CD4-positive, alpha-beta T cell treated with Interleukin-21 for 1 hour (primary cell): Measurements from ENCODE around the gene SLC66A3.

Experiments used
- DNase-seq: peaks from one replicate; pipeline ENCODE4 v3.0.0-alpha.2; 2020

Gene SLC66A3

GRCh38 chr2:11155381-11156035, at the start of gene SLC66A3:
SLC66A3 (plus strand) TSS chr2:11155467; CDS start chr2:11155547, 80 bp downstream.
- DNase-seq = no peak

- DNase-seq = no peak
These were observed 46.3 kb upstream of the SLC66A3 start for GRCh38 chr2:11109002-11109401.

- DNase-seq = no peak
These were observed 42.3 kb upstream of the SLC66A3 start for GRCh38 chr2:11112870-11113428.

GRCh38 chr2:11117776-11118175, 37.5 kb upstream of the SLC66A3 start:
- no peak for DNase-seq

- DNase-seq = no peak
These were observed 36.5 kb upstream of the SLC66A3 start for GRCh38 chr2:11118761-11119160.

GRCh38 chr2:11121099-11121822, 34.0 kb upstream of the SLC66A3 start:
- no peak for DNase-seq

GRCh38 chr2:11121823-11122155, 33.5 kb upstream of the SLC66A3 start:
- no peak for DNase-seq

- DNase-seq = no peak
These were observed 32.9 kb upstream of the SLC66A3 start for GRCh38 chr2:11122380-11122779.

GRCh38 chr2:11123001-11123809, 32.1 kb upstream of the SLC66A3 start:
- DNase-seq = no peak

GRCh38 chr2:11123856-11124759, 31.2 kb upstream of the SLC66A3 start:
- peak; percentile 62 for DNase-seq

- no peak for DNase-seq
These were observed 30.6 kb upstream of the SLC66A3 start for GRCh38 chr2:11124760-11125068.

- DNase-seq = no peak
These were observed 27.5 kb upstream of the SLC66A3 start for GRCh38 chr2:11127761-11128160.

- DNase-seq = no peak
These were observed 26.9 kb upstream of the SLC66A3 start for GRCh38 chr2:11128243-11128951.

GRCh38 chr2:11129598-11130449, 25.4 kb upstream of the SLC66A3 start:
- peak; percentile 90 for DNase-seq

- DNase-seq = no peak
These were observed 23.9 kb upstream of the SLC66A3 start for GRCh38 chr2:11131166-11131920.

- DNase-seq = no peak
These were observed 23.1 kb upstream of the SLC66A3 start for GRCh38 chr2:11132036-11132671.

- DNase-seq = no peak
These were observed 21.9 kb upstream of the SLC66A3 start for GRCh38 chr2:11133238-11133935.

- DNase-seq = no peak
These were observed 21.3 kb upstream of the SLC66A3 start for GRCh38 chr2:11133936-11134320.

- no peak for DNase-seq
These were observed 20.9 kb upstream of the SLC66A3 start for GRCh38 chr2:11134349-11134748.
